Choroid plexus epithelial cell (primary cell): ENCODE measurements around the gene CYP1A2.

Source experiments
- DNase-seq: peaks from one replicate; pipeline ENCODE4 v3.0.0-alpha.2; 2010; ENCODE audit warnings: low read depth
- H3K4me3 ChIP-seq: 2 replicates; pipeline ENCODE4 v1.5.1; 2011; ENCODE audit warnings: low read depth, mild to moderate bottlenecking, control low read depth, low read length, moderate library complexity
- CTCF ChIP-seq: conservative IDR thresholded peaks from 2 replicates; pipeline ENCODE4 v1.5.1; 2011; ENCODE audit warnings: low read depth, mild to moderate bottlenecking, control low read depth, inconsistent platforms, low read length, moderate library complexity

CYP1A2 gene

DNA sequence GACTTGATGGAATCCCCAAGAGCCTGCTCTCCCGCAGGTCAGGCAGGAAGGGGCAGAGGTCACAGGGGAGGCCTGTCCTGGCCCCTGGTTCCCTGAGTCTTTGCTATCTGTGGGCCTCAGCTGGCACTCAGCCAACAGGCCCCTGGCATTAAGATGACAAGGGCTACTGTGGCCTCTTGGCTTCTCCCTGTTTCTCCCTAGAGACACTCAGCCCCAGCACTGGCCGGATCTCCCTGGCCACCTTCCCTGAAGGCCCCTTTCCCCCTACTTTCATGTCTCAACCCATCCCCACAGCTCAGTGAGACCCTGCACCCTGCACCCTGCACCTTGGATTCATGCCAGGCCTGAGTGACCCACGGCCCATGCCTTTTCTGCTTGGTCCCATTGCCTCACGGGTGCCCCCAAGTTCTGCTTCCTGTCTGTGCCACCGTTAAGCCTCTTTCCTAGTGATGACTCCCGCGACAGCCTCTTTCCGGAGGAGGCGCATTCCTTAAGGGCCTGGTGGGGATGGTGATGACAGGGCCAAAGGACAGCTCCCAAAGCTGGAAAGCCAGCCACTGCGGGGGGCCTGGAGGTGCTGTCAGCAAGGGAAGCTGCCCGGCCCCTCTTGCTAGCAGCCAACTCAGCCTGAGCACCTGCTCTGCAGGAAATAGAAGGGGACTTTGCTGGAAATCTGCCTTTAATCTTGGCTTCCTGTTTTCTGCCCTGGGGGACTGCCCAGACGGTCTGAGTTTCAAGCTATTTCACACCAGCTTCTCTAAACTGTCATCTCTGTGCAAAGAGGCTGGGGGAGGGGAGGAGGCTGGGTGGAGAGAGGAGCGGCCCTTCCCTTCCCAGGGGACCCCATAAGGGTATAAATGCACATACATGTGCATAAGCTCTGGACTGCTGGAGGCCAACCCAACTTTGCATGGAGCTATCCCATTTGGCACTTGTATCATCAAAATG, 28.4 kb downstream of the CYP1A2 start:
- peak; percentile 31 for DNase-seq
- TF ChIP-seq CTCF, result no peak
- no peak overlapping the region for H3K4me3 ChIP-seq

DNA sequence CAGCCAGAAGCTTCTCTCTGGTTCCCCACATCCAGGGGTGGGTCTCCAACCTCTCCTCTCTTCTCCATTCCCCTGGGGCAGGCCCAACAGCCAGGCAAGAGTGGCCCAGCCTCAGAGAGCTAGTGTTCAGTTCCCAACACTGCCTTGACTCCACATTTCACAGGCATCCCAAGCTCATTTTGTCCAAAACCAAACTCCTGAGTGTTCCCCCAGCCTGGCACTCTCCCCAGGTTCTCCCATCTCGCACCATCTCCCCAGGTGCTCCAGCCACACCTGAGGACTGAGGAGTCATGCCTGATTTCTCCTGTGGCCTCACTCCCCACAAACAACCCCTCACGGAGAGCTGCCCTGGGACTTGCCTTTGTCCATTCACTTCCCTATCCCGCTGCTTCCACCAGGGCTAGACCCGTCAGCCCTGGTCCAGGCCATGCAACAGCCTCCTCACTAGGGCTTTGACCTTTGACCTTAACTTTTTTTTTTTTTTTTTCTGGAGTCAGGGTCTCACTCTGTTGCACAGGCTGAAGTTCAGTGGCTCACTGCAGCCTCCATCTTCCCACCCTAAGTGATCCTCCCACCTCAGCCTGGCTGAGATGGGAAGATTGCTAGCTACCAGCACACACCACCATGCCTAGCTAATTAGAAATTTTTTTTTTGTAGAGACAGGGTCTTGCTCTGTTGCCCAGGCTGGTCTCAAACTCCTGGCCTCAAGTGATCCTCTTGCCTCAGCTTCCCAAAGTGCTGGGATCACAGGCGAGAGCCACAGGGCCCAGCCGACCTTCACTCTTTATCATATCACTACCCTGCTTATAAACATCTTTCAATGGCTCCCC, 29.3 kb downstream of the CYP1A2 start:
- no peak overlapping the region for H3K4me3 ChIP-seq
- DNase-seq, result no peak
- no peak for TF ChIP-seq CTCF

DNA sequence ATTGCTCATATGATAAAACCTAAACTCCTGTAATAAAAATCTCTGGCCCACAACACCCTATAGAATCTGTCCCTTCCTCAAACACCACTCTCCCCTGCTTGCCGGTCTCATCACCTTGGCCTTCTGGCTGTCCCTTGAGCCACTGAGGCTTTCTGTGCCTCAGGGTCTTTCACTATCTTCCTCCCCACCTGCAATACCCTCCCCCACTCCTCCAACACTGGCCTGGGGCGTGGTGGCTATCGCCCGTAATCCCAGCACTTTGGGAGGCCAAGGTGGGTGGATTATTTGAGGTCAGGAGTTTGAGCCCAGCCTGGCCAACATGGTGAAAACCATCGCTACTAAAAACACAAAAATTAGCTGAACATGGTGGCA, 29.9 kb downstream of the CYP1A2 start:
- no peak overlapping the region for H3K4me3 ChIP-seq
- no peak for TF ChIP-seq CTCF
- no peak for DNase-seq

- no peak for DNase-seq
- no peak overlapping the region for H3K4me3 ChIP-seq
- no peak for TF ChIP-seq CTCF
Observed at GRCh38 chr15:74779162-74779648, 30.6 kb downstream of the CYP1A2 start.

DNA sequence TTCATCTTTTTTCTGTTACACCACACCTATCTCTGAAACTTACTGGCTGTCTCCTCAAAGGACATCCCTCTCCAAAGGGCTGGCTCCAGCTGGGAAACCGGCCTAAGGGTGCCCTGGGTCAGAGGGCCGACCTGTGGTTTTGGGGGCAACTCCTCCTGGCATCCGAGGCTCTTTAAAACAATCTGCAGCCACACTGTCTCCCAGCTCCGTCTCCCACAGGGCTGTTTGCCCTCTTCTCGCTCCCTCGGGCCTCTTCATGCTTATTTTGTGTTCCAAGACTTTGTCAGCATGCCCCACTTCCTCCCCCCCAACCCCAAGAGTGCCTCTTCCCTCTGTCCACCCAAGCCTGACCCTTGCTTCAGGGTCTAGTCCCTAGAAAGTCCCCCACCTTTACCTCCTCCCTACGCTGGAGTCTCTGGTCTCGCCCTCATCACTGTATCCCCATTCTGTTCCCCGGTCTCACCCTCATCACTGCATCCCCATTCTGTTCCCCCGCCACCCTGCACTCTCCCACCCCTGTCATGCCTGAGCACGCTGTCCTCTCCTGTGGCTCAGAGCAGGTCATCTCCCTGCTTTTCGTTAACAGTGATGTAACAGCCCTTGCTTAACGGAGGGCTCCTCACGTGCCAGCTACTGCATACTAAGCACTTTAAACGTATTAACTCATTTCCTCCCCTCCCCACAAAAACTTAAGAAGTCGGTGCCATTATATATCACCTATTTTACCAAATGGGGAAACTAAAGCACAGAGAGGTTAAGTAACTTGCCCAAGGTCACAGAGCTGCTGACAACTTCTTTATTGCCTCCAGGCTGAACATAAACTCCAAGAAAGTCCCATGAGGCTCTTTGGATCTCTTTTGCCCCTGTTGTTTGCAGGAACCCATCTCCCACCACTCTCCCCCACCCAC, 32.1 kb downstream of the CYP1A2 start:
- H3K4me3 ChIP-seq, result no peak overlapping the region
- no peak for TF ChIP-seq CTCF
- peak; percentile 43 for DNase-seq
